GM08714 (cell line): ENCODE results near the gene SVOPL.
"Not testable (repeated sequence)": the region's sequence is repeated elsewhere in the genome, so short reads cannot be mapped to it uniquely, and the experiment has no call there.

Experiments
- H3K4me3 ChIP-seq: fragments of 200-500 bp; sonication (Bioruptor generic); 2 replicates; pipeline ENCODE4 v1.5.1; 2014; ENCODE audit warnings: mild to moderate bottlenecking, low read length, inconsistent platforms
- ZNF274 ChIP-seq: IDR thresholded peaks from 2 replicates; pipeline ENCODE4 v1.6.1; 2012; ENCODE audit warnings: mild to moderate bottlenecking, low read depth, low read length

The SVOPL gene, protein sequence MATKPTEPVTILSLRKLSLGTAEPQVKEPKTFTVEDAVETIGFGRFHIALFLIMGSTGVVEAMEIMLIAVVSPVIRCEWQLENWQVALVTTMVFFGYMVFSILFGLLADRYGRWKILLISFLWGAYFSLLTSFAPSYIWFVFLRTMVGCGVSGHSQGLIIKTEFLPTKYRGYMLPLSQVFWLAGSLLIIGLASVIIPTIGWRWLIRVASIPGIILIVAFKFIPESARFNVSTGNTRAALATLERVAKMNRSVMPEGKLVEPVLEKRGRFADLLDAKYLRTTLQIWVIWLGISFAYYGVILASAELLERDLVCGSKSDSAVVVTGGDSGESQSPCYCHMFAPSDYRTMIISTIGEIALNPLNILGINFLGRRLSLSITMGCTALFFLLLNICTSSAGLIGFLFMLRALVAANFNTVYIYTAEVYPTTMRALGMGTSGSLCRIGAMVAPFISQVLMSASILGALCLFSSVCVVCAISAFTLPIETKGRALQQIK

DNA sequence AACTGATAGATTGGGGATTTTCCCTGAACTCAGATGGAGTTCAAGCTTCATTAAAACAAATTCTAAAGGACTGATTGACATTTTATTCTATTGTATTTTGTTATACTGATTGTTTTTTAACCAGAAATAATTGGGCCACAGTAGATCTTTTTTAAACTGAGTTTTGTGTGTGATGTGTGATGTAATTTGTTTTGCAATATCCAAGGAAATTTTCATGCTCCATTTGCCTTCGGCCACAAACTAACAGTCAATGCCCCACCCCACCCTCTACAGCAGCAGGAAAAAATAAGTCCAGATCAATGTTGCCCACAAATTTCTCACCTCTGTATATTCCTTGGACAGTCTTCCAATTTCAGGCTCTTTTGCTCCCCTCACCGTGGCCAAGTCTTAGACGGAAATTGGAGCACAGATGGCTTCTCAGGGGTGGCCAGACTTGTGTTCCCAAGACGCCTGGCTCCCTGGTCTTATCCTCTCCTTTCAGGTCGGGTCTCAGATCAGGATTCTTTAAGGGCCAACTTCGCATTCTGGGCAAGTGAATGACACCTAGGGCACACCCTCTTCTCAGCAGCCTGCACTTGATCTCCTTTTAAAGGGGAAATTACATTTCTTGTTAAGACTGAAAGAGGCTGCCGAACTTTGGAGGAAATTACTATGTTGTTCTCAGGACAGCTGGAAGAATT, at the start of gene SVOPL:
Gene SVOPL, minus strand, starts transcription at position 506 of the 680 bp plus-strand sequence. CDS start 22,317 bp downstream, outside the sequence.
- no peak for TF ChIP-seq ZNF274
- no peak within 1 kb of the TSS for H3K4me3 ChIP-seq

DNA sequence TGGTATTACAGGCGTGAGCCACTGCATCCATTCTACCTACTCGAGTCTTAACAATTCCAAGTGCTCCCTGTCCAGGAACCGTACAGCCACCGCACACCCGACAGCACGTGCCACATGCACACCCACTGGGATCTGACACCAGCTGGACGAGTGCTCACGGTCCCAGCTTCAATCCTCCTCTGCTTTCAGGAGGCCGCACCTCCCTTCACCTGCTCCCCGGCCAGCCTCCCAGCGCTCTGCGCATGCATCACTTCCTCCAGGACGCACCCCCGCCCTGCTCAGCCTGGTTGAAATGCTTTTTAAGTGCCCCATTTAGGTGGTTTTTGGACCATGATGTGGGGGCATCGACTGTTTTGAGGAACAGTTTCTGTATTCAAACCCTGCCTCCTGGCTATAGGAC, 49.3 kb upstream of the SVOPL start:
- no peak for TF ChIP-seq ZNF274

GRCh38 chr7:138749960-138750359, 48.8 kb upstream of the SVOPL start:
- H3K4me3 ChIP-seq, result no peak overlapping the region
- no peak for TF ChIP-seq ZNF274

More for the DNA sequence above, 49.3 kb upstream of the SVOPL start:
- no peak overlapping the region for H3K4me3 ChIP-seq

GRCh38 chr7:138748666-138749065, 47.5 kb upstream of the SVOPL start:
- H3K4me3 ChIP-seq, result no peak overlapping the region
- TF ChIP-seq ZNF274, result no peak

- no peak for TF ChIP-seq ZNF274
These were observed 44.9 kb upstream of the SVOPL start for GRCh38 chr7:138746073-138746472.

GRCh38 chr7:138745189-138745588, 44.0 kb upstream of the SVOPL start:
- no peak for TF ChIP-seq ZNF274
- H3K4me3 ChIP-seq, result no peak overlapping the region

More at GRCh38 chr7:138746073-138746472, 44.9 kb upstream of the SVOPL start:
- no peak overlapping the region for H3K4me3 ChIP-seq

DNA sequence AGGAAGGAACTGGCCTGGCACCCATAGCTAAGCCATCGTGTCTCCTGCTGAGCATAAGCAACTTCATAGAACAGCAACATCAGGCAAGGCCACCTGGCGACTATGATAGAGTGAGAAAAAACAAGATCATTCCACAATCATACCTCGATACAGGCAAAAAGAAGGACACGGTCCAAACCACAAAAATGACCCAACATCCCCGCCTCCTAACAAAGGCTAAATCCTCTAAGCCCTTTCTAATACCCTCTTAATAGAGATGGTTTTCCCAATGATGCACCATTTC, 40.2 kb upstream of the SVOPL start:
- no peak for TF ChIP-seq ZNF274
- H3K4me3 ChIP-seq, result no peak overlapping the region

- TF ChIP-seq ZNF274, result no peak
These were observed 38.7 kb upstream of the SVOPL start for GRCh38 chr7:138739859-138740258.

DNA sequence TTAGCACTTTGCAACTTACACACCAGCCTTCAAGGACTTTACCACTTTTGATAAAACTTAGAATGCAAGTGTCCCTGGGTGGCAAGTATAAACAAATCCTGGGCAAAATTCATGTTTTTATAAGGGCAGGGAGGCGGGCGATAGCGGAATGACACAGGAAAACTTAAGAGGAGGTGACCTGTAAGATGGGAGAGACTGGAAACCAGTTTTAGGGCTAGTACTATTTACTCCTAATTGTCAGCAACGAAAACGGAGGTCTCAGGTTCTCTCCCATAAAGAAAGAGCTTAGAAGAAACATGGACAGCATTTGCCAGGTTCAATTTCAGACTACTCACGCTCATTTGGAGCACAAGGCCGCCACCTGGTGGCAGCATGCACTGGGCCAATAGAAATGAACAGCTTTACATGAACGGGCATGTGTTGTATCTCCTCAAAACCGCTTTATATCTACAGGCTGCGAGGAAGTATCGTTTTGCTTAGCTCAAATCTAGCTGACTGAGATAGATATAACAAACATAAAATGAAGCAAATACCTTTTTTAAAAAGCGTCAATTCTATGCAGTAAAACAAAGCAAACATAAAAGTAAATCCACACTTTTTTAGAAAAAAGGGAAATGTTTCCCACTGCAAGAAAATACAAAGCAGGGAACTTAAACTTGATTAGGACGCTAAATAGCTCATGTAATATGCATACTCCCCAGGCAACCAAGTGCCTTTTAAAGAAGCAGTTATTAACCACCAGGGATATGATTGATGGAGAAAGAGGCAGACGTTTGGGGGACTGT, 37.6 kb upstream of the SVOPL start:
- no peak overlapping the region for H3K4me3 ChIP-seq
- TF ChIP-seq ZNF274, result no peak

More at GRCh38 chr7:138739859-138740258, 38.7 kb upstream of the SVOPL start:
- H3K4me3 ChIP-seq, result no peak overlapping the region

DNA sequence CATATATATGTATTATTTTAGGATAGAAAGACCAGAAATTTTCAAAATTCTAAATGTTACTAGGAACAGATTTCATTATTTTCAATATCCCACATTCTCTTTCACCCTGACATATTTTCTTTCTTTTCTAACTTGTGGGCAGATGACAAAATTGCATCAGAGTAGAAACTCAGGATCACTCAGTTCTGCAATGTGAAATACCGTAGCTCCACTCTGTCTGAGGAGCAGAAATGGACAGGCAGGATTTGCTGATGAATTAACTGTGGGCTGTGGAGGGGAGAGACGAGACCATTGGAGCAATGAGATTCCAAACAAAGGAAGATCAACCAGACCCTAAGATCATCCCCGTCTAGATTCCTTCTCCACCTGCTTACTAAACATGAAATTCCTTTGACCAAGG, 37.0 kb upstream of the SVOPL start:
- no peak overlapping the region for H3K4me3 ChIP-seq
- TF ChIP-seq ZNF274, result no peak

DNA sequence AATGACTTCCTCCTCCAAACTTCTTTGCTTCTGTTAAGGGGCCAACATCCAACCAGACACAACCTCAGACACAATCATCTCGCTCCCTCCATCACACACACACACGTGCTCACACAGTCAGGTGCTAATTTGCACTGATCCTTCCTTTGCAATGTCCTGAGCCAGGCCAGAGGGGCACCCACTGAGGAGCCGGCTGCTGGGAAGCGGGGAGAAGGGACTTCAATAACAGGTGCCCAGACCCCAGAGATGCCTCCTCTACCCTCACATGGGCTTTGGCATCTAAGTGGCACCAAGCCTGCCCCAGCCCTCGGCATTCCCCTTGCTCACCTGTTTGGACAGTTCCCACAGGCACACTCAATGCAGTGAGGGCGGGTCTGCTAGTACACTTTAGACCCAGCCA, 34.2 kb upstream of the SVOPL start:
- no peak overlapping the region for H3K4me3 ChIP-seq
- no peak for TF ChIP-seq ZNF274

DNA sequence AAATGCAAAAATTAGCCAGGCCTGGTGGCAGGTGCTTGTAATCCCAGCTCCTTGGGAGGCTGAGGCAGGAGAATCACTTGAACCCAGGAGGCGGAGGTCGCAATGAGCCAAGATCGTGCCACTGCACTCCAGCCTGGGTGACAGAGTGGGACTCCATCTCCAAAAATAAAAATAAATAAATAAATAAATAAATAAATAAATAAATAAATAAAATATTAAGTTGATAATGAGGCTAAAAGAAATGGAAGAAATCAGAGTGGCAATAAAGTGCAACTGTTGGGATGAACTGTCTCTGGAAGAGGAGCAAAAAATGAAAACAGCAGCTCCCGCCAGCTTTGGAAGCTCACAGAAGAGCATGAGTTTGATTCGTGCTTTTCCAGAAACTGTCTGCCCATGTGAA, 30.6 kb upstream of the SVOPL start:
- H3K4me3 ChIP-seq, result not testable (repeated sequence)

DNA sequence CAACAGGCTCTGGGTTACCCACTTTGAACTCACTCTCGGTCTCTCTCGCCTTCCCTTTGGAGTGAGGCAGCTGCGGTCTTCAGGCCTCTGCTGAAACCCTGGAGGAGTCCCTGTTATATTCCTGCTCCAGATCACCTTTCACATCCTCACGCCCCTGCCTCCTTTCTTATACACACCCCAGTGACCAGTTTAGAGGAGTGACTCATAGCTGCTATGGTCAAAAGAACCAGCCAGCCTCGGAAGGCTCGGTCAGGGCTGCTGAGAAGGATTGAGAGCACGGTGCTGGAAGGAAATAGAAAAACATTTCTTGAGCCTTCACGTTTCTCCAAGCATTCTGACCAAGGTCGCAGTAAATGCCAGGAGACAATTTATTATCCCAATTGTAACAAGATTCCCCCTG, 28.3 kb upstream of the SVOPL start:
- no peak for TF ChIP-seq ZNF274
- no peak overlapping the region for H3K4me3 ChIP-seq

- no peak for TF ChIP-seq ZNF274
- H3K4me3 ChIP-seq, result no peak overlapping the region
These were observed 26.4 kb upstream of the SVOPL start for GRCh38 chr7:138727336-138728099.
